SH-SY5Y (cell line): Measurements from ENCODE around the gene KDM4B.

Experiments used
- GATA2 ChIP-seq: IDR thresholded peaks from 2 replicates; pipeline ENCODE4 v1.6.1; 2011; ENCODE audit warnings: mild to moderate bottlenecking, low read depth, low read length
- GATA3 ChIP-seq: IDR thresholded peaks from 2 replicates; pipeline ENCODE4 v1.6.1; 2011; ENCODE audit warnings: low read depth, mild to moderate bottlenecking, low read length, moderate library complexity

DNA sequence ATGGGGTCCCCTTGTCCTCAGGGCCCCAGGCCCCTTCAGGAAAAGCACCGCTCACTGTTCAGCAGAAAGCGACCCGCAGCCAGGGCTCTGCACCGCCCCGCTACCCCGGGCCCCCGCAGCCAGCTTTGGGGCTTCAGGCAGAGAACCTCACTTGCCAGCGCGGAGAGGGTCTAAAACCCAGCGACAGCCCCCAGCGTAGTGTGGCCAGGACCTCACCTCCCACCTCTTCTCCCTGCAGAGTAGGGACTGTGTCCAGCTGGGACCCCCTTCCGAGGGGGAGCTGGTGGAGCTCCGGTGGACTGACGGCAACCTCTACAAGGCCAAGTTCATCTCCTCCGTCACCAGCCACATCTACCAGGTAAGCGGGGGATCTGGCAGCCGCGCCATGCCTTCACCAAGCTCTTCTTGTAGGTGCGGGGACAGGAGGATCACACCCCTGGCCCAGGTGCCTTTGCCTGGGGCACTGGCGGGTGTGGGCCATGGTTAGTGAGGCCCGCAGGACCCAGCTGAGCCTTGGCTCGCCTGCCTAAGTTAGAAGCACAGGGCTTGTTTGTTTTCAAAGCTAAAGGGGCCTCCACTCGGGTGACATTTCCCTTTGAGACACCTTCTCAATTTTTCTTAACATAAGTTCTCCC is 175.7 kb downstream of the KDM4B start:
- TF ChIP-seq GATA2: no peak
- TF ChIP-seq GATA3: no peak
